Measurements from ENCODE around the gene FGD2.
"Not testable (repeated sequence)": the region's sequence is repeated elsewhere in the genome, so short reads cannot be mapped to it uniquely, and the experiment has no call there.

DNA sequence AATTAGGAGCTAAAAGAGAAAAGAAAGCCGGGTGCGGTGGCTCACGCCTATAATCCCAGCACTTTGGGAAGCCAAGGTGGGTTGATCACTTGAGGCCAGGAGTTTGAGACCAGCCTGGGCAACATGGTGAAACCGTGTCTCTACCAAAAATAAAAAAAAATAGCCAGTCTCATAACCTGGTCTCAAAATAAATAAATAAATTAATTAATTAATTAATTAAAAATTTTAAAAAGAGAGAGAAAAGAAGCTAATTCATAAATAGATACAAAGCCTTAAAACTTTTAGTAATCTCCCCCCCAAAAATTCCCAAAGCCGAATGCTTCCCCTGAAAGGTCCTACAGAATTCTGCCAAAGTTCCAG lies 53.5 kb downstream of the FGD2 start:
- TF ChIP-seq TCF7L2 (IDR thresholded peaks at IDR 0.05; ENCODE audit: borderline replicate concordance, extremely low read depth, insufficient read depth, insufficient read length); CEBPB (IDR thresholded peaks at IDR 0.05; ENCODE audit: low read depth); EZH2 (IDR thresholded peaks at IDR 0.05); RAD21 (IDR thresholded peaks at IDR 0.05; ENCODE audit: low read depth); SP1 (IDR thresholded peaks at IDR 0.05; ENCODE audit: low read depth); POLR2A (IDR thresholded peaks at IDR 0.05; ENCODE audit: borderline replicate concordance, extremely low read depth, insufficient read depth, insufficient read length); ELF1 (IDR thresholded peaks at IDR 0.05; ENCODE audit: borderline replicate concordance, low read depth); EGR1 (IDR thresholded peaks at IDR 0.05; ENCODE audit: low read depth); POLR2AphosphoS5 (IDR thresholded peaks at IDR 0.05; ENCODE audit: low read depth, low read length): not testable (repeated sequence)
- TF ChIP-seq, protein P1, sequence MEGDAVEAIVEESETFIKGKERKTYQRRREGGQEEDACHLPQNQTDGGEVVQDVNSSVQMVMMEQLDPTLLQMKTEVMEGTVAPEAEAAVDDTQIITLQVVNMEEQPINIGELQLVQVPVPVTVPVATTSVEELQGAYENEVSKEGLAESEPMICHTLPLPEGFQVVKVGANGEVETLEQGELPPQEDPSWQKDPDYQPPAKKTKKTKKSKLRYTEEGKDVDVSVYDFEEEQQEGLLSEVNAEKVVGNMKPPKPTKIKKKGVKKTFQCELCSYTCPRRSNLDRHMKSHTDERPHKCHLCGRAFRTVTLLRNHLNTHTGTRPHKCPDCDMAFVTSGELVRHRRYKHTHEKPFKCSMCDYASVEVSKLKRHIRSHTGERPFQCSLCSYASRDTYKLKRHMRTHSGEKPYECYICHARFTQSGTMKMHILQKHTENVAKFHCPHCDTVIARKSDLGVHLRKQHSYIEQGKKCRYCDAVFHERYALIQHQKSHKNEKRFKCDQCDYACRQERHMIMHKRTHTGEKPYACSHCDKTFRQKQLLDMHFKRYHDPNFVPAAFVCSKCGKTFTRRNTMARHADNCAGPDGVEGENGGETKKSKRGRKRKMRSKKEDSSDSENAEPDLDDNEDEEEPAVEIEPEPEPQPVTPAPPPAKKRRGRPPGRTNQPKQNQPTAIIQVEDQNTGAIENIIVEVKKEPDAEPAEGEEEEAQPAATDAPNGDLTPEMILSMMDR (IDR thresholded peaks at IDR 0.05 in 2 of 3, conservative IDR thresholded peaks at IDR 0.05 in 1 of 3; ENCODE audit: borderline replicate concordance in 1 of 3, insufficient read depth in 1 of 3, low read depth in 2 of 3, low read length in 2 of 3) = not testable (repeated sequence)
- TF ChIP-seq, protein P2, sequence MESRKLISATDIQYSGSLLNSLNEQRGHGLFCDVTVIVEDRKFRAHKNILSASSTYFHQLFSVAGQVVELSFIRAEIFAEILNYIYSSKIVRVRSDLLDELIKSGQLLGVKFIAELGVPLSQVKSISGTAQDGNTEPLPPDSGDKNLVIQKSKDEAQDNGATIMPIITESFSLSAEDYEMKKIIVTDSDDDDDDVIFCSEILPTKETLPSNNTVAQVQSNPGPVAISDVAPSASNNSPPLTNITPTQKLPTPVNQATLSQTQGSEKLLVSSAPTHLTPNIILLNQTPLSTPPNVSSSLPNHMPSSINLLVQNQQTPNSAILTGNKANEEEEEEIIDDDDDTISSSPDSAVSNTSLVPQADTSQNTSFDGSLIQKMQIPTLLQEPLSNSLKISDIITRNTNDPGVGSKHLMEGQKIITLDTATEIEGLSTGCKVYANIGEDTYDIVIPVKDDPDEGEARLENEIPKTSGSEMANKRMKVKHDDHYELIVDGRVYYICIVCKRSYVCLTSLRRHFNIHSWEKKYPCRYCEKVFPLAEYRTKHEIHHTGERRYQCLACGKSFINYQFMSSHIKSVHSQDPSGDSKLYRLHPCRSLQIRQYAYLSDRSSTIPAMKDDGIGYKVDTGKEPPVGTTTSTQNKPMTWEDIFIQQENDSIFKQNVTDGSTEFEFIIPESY (IDR thresholded peaks at IDR 0.05; ENCODE audit: extremely low read depth, insufficient replicate concordance, low read length) = not testable (repeated sequence)
